ENCODE measurements around the gene CTU1.

The CTU1 gene

GRCh38 chr19:51139299-51140014 is 31.2 kb upstream of the CTU1 start:
- no peak for TF ChIP-seq CTCF (IDR thresholded peaks at IDR 0.05; ENCODE audit: low read length, missing control alignments)
- DNase-seq (ENCODE audit: low read depth) = no peak
- no peak overlapping the region for H3K4me3 ChIP-seq (replicated peaks; ENCODE audit: low read depth, low read length)

- H3K4me3 ChIP-seq (replicated peaks; ENCODE audit: low read depth, low read length) = no peak overlapping the region
- no peak for TF ChIP-seq CTCF (IDR thresholded peaks at IDR 0.05; ENCODE audit: low read length, missing control alignments)
- DNase-seq (ENCODE audit: low read depth) = peak; percentile 65
These were observed 30.4 kb upstream of the CTU1 start for GRCh38 chr19:51138549-51138979.

GRCh38 chr19:51137792-51138425 is 29.7 kb upstream of the CTU1 start:
- TF ChIP-seq CTCF (IDR thresholded peaks at IDR 0.05; ENCODE audit: low read length, missing control alignments) = no peak
- H3K4me3 ChIP-seq (replicated peaks; ENCODE audit: low read depth, low read length) = no peak overlapping the region

GRCh38 chr19:51136851-51137551 is 28.8 kb upstream of the CTU1 start:
- DNase-seq (ENCODE audit: low read depth) = no peak
- no peak overlapping the region for H3K4me3 ChIP-seq (replicated peaks; ENCODE audit: low read depth, low read length)
- no peak for TF ChIP-seq CTCF (IDR thresholded peaks at IDR 0.05; ENCODE audit: low read length, missing control alignments)

More at GRCh38 chr19:51137792-51138425, 29.7 kb upstream of the CTU1 start:
- DNase-seq (ENCODE audit: low read depth) = no peak

- no peak for TF ChIP-seq CTCF (IDR thresholded peaks at IDR 0.05; ENCODE audit: low read length, missing control alignments)
- no peak for DNase-seq (ENCODE audit: low read depth)
These were observed 28.0 kb upstream of the CTU1 start for GRCh38 chr19:51135986-51136762.

GRCh38 chr19:51135004-51135403 is 26.8 kb upstream of the CTU1 start:
- no peak for TF ChIP-seq CTCF (IDR thresholded peaks at IDR 0.05; ENCODE audit: low read length, missing control alignments)
- DNase-seq (ENCODE audit: low read depth) = no peak
- H3K4me3 ChIP-seq (replicated peaks; ENCODE audit: low read depth, low read length) = no peak overlapping the region

More at GRCh38 chr19:51135986-51136762, 28.0 kb upstream of the CTU1 start:
- no peak overlapping the region for H3K4me3 ChIP-seq (replicated peaks; ENCODE audit: low read depth, low read length)

All from fibroblast of pulmonary artery (primary cell).